B cell (primary cell): Measurements from ENCODE around the gene EEFSEC.

Experiments used
- EZH2 ChIP-seq: IDR thresholded peaks from 2 replicates; pipeline ENCODE4 v1.6.1; 2012; ENCODE audit warnings: borderline replicate concordance, low read depth, mild to moderate bottlenecking, moderate library complexity, low read length; ENCODE audit not compliant: insufficient read depth, poor library complexity, severe bottlenecking
- TF ChIP-seq, protein P1 (sequence below): fragments of 200-600 bp; IDR thresholded peaks from one replicate; pipeline ENCODE4 v1.8.0; 2022; ENCODE audit warnings: antibody characterized with exemption, mild to moderate bottlenecking

DNA sequence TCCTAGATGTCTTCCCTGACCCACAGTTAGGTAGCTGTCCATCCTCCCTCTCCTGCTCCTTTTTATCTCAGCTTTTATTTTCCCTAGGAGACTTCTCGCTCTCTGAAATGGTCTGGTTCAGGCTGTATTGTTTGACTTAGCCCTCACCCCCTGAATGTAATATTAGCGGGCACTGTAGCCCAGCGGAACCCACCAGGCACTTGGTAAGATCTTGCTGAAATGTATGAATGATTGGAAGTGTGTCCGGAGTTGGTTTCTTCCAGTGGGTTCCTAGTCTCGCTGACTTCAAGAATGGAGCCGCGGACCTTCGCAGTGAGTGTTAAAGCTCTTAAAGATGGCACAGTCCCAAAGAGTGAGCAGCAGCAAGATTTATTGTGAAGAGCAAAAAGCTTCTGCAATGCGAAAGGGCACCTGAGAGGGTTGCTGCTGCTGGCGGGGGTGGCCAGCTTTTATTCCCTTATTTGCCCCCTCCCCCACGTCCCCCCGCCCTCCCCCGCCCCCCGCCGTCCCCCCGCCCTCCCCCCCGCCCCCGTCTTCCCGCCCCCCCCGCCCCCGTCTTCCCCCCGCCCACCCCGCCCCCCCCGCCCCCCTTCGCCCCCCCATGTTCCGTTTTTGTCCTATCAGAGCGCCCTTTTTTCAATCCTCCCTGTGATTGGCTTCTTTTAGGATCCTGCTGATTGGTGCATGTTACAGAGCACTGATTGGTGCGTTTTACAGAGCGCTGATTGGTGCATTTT is 694 bp upstream of the EEFSEC start:
- TF ChIP-seq, protein P1, sequence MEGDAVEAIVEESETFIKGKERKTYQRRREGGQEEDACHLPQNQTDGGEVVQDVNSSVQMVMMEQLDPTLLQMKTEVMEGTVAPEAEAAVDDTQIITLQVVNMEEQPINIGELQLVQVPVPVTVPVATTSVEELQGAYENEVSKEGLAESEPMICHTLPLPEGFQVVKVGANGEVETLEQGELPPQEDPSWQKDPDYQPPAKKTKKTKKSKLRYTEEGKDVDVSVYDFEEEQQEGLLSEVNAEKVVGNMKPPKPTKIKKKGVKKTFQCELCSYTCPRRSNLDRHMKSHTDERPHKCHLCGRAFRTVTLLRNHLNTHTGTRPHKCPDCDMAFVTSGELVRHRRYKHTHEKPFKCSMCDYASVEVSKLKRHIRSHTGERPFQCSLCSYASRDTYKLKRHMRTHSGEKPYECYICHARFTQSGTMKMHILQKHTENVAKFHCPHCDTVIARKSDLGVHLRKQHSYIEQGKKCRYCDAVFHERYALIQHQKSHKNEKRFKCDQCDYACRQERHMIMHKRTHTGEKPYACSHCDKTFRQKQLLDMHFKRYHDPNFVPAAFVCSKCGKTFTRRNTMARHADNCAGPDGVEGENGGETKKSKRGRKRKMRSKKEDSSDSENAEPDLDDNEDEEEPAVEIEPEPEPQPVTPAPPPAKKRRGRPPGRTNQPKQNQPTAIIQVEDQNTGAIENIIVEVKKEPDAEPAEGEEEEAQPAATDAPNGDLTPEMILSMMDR, result no peak
- no peak for TF ChIP-seq EZH2
